ENCODE measurements around the gene GAL3ST2.
"Not testable (repeated sequence)": the region's sequence is repeated elsewhere in the genome, so short reads cannot be mapped to it uniquely, and the experiment has no call there.

The GAL3ST2 gene

DNA sequence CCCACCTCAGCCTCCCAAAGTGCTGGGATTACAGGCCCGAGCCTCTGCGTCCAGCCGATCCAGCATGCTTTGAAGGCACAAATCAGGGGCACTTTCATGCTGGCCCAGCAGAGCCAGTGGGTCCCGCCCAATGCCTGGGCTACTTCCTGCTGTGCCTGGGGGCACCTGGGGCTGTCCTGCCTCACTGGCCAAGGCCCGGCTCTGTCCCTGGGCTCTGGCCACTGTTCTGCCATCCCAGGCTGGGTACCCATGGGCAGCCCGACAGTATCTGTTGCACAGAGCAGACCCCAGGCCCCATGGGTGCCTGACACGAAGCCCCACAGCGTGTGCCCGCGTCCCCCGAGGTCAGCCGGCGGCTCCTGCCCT lies 6.8 kb upstream of the GAL3ST2 start:
- no peak for DNase-seq

DNA sequence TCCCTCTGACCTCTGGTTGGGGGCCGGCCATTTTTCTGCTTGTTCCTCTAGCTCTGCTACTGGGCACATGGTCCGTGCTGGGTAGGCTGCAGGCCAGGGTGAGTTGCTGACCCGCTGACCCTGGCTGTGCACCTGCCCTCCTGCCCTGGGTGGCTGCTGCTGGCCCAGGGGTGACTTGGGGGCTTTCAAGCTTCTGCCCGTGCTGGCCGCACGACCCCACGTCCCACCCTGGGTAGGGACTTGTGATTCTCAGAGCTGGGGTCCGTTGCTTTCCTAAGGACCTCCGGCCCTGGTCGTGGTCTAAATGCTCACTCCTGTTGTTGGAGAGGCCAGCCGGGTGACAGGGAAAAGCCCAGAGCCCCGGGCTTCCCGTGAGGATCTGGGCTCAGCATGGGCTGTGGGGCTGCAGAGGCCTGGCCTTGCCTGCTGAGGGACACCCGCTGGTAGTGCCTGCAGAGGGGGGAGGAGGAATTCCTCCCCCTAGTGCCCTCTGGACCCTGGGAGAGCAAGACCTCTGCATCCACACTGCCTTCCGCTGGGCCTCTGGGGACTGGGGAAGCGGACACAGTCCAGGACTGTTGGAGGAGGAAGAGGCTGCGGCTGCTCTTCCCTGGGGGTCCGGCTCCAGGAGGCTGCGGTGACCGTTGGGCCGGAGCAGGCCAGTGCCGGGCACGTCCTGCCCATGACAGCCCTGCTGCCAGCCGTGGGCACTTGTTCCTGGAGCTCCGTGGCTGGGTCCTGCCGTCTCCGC lies 6.3 kb upstream of the GAL3ST2 start:
- no peak for DNase-seq

DNA sequence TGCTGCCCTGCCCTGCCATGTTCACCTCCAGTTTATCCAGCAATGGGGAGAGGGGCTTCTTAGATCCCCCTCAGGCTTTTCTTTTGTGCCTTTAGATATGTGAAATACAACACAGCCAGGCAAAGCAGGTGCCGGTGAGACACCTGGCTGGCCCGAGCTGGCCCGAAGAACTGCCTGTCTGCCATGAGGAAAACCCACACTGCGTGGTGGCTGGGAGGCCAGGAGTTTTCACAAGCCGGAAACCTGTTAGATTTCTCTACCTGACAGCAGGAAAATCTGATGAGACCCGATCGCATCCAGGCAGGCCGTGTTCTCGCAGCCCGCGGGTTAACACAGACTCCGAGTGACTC lies 5.7 kb upstream of the GAL3ST2 start:
- DNase-seq, result no peak

DNA sequence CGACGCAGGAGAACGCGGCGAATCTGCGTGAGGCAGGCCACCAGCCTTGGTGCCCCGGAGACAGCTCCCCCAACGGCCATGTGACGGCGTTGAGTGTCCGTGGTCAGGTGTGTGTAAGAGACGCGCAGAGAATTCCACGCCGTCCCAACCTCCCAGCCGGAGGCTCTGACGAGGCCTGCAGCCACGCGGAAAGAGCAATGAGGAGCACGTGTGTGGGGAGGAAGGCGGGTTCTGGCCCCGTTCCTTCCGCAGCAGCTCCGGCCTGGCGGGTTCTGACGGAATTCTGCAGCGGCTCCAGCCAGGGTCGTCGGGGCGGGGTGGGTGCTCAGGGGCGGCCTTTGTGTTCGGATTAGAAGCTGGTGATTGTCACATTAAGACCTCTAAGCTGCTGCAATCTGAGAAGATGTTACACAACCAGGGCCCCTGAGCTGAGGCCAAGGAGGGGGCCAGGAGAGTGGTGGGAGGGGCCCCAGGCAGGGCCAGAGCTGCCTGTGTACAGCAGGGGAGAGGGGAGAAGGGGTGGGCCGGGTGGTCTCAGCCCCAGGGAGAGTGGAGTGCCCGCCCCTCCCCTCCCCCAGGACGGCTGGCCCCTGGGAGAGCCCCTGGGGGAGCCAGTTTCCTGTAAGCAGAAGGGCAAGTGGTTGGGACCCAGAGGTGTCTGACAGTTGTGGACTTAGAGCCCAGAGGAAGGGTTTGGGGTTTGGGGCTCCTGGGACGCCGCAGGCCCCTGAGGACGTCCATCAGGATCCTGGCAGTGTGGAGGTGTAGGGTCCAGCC lies 5.1 kb upstream of the GAL3ST2 start:
- DNase-seq, result no peak

DNA sequence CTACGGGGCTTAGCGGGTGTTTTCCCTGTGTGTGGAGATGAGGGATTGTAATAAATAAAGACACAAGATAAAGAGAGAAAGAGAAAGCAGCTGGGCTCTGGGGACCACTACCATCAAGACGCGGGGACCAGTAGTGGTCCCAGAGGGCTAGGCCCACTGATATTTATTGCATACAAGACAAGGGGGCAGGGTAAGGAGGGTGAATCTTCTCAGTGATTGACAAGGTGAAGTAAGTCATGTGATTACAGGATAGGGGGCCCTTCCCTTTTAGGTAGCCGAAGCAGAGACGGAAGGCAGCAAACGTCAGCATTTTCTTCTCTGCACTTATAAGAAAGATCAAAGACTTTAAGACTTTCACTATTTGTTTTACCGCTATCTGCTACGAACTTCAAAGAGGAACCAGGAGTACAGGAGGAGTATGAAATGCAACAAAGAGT lies 4.5 kb upstream of the GAL3ST2 start:
- no peak for DNase-seq

DNA sequence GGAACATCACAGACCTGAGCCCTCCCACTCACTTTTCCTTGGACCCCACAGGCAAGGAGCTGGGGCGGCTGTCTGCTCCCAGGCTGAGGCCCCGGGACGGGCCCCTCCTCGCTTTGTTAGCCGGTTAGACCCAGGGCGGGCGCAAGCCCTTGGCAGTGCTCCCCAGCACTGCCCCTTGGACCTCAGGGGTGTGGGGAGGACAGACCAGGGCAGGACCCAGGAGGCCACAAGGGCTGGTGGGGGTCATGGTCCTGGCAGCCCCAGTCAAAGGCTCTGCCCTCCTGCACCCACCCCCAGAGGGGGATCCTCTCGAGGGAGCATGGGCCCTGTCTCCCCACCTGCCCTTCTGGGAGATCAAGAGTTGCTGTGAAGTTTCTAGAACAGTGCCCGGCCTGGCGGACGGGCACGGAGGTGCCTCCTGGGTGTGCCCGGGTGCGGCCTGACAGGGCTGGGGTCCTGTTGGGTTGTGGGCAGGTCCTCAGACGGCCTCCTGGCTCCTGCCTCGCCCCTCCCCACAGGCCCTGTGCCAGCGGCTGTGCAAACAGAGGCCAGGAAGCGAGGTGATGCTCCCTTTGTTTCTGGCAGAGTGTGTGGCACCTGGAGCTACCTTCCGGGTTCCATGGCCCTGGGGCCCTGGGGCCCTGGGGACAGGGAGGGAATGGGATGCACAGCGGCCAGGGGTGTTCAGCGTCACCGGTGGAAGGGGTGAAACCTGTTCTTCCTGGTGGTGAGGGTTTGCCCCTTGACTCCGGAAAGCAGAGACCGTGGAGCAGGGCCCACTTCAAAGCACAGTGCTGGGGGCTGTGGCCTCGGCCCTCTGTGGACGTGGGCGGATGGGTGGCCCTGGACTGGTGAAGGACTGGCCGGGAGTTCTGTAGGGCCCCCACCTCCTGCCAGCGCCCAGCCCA lies 2.9 kb upstream of the GAL3ST2 start:
- DNase-seq, result no peak

DNA sequence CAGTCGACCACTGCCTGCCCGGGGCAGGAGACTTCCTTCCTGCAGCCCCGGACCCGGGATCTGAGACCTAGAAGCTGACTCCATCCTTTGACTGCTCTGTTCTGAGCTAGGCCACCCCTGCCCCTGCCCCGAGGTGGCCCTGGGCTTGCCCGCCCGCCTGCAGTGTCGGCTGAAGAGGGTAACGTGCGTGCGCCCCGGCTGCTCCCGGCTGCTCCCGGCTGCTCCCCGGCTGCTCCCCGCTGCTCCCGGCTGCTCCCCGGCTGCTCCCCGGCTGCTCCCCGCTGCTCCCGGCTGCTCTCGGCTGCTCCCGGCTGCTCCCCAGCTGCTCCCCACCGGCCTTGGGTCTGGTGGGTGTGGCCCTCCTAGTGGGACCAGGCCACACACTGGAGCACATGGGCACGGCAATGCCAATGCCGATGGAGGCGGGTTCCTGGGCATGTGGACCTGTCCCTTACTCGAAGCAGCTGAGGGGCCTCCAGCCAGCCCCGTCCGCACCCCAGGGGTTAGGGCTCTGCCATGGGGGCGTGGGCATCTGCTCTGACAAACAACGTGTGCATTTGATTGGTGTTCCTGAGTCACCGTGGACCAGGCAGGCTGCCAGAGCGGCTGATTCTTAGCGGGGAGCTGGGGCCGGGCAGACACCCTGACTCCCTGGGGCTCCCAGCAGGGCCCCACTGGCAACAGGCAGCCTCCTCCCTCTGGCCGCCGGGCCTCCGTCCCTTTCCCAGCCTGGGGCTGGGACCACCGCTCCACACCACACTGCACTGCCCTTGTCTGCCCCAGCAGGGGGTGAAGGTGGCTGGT lies 2.0 kb upstream of the GAL3ST2 start:
- no peak for DNase-seq

DNA sequence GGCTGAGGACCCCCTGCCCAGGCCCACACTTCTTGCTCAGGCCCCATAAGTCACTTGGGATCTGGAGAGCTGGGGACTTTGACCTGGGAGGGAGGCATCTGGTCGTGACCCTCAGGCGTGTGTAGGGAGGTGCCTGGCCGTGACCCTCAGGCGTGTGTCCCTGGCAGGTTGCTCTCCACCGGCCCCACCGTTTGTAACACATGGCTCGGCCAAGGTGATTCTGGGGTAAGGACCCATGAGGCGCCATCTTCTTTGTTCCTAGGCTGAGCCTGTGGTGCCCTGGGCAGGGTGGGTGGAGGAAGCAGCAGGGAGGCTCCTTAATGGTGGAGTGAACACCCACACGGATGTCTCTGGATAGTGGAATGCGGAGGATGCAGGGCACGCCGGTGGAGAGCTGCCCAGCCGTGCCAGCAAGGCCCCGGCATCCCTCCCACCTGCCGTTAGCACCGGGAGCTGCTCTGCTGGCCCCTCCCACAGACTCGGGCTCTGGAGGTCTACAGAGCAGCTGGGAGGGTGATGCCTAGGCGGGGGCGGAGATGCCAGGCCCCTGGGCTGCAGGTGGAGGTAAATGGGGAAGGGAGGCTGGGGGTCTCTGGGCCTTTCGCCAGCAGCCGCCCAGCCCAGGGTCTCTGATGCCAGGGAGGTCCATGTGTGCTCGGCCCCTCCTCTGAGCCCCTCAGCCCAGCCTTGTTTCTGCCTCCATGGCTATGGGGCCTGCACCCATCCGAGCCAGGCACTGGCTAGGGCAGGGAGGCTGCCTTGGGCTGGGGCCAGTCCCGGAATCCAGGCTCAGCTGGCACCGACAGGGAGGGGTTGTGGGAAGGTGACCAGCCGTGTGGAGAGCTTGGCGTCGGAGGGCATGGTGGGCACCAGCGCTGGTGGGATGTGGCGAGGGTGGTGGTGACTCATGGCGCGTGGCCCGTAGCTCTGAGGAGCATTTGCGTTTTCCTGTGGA lies 1.1 kb upstream of the GAL3ST2 start:
- DNase-seq, result no peak

DNA sequence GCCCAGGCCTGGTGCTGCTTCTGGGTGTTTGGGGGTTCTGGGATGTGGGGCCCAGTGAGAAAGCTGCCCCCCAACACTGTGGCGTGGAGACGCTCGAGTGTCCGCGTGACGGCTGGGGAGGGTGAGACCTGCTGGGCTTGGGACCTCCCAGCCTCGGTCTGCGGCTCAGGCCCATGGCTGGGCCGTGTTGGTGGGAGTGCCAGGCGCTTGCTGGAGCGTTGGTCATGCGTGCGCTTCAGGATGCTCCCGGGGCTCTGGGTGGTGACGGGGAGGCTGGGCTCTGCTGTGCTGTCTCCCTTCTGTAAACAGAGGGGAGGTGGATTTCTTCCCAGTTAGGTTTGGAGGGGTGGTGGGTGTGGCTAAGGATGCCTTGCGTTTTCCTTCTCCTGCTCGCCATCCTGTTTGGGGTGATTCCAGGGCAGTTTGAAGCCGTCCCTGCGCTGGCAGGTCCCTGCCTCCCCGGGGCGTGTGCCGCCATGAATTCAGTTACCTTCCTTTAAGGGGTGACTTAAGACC lies 606 bp downstream of the GAL3ST2 start:
- DNase-seq, result no peak

DNA sequence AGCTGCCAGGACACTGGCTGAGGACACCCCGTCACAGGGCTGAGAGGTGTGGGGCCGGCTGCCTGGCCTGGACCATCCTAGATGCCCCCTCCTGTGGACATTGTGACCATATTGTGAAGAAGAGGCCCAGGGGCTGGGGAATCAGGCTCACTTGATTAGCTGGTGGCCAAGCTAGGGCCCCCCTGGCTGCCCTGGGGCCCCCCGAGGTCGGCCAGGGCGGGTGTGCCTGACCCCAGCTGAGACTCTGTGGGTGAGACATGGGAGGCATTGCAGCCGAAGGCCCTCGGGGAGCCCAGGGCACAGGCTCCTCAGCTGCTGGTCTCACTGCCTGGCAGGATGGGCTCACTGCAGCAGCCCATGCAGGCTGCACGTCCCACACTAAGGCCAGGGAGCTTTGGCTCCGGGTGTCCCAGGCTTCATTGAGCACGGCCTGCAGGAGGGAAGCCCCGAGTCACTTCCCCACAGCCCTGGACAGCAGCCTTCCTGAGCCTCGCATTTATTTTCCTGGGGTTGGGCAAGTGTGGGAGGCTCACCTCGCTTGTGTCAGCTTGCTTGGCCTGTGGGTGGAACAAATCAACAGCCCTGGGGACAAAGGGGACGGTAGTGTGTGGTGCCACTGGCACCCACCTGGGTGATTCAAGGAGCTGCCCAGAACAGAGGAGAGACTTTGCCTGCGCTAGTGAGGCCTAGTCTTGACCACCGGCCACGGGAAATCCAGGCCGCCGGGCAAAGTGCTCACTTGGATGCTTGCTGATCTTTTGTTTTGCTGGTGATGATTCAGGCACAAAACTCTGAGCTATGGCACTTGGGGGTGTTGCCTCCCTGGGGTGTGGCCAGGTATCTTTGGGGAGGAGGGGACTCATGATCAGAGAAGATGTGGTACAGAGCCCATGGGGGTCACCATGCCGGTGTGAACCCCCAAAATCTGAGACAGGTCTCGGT lies 1.3 kb downstream of the GAL3ST2 start:
- DNase-seq, result no peak

DNA sequence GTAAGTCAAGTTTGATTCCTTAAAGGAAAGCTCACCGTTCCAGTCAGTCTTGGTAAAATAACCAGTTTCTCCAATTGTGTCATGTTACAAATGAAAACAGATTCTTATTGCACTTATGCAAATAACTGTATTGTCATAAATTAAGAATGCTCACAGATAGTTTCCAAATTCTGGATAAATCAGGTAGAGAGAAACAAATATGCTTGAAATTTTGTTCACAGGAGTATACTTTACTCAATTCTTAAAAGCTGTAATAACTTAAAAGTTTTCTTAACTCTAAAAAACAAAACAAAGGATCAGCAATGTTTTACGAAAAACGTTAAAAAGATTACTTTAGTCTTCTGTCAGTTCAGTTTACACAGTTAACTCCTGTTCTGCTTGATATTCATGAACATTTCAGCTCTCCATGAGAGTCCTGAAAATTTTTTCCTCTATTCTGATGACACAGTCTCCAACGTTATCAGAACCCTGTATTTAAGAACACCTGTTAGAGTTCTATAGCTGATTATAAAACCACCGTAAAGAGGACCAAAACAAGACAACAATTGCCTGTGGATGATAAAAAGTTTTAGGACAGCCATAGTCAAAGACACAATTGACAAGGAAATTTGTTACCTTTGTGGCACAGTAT lies 4.4 kb downstream of the GAL3ST2 start:
- no peak for DNase-seq

DNA sequence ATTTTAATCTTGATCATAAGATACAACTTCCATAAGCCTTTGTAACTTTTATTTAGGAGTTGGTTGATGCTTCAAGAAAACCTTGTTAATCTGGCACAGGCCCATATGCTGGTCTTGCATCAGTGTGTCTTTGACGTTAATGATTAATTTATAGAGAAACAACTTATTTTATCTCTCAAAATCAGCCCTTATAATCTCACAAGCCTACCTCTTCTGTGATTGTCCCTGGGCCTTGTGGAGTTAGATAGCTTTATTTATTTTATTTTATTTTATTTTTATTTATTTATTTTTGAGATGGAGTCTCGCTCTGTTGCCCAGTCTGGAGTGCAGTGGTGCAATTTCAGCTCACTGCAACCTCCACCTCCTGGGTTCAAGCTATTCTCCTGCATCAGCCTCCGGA lies 5.4 kb downstream of the GAL3ST2 start:
- DNase-seq, result not testable (repeated sequence)

DNA sequence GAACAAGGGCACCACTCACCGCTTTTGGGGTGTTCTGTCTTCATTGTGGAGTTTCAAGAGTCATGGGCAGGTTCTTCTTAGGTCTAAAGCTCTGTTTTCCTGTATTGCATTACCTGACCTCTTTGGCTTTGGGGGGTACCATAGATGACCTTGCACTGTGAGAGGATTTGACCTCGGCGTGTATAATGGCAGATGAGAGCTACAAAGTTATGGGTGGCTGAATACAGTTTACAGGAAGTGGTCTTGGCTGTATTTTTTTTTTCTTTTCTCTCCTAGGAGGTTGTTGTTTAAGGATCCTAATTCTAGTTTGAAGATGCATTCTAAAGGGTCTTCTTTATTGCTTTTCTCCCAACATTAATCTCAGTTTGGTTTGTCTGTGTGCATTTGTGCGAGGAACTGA lies 11.5 kb downstream of the GAL3ST2 start:
- no peak for DNase-seq

DNA sequence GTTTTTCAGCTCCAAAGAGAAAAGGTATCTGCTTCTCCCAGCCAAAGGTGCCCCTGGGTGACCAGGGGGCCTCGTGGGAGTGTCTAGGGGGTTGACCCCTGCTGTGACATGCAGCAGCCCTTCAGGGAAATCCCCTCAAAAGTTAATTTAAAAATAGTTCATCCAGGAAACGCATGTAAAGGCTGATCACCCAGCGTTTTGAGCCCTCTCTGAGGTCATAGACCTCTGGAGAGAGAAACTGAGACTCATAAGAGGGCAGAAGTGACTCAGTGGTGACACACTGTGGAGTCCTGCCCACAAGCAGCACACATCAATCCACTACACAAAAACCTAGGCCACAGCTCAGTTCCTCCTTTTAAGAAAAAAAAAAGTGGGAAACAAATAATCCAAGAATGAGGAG lies 11.9 kb downstream of the GAL3ST2 start:
- peak; percentile 35 for DNase-seq

DNA sequence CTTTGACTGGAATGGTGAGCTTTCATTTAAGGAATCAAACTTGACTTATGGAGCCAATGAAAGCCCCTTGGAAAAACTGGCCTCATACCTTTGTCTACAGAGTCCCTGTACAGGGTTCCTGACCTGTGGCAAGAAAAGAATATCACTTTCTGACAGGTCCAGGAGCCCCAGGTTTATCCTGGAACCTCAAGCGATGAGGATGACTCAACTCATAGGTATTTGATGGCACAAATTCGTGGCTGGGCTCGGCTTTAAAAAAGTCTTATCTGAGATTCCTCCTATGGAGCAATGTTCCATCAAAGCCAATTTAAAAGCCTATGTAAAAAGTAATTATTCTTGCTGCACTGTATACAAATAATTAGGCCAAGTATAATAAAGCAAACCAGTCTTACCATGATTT lies 14.8 kb downstream of the GAL3ST2 start:
- not testable (repeated sequence) for DNase-seq

DNA sequence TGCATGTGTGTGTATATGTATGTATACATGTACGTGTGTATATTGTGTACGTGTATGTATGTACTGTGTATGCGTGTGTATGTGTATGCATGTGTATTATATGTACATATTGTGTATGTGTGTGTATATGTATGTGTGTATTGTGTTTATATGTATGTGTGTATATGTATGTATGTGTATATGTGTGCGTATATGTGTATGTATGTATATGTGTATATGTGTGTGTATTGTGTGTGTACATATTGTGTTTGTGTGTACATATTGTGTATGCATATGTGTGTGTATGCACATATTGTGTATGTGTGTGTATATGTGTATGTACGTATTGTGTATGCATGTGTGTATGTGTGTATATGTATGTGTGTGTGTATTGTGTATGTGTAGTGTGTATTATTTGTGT lies 16.8 kb downstream of the GAL3ST2 start:
- no peak for DNase-seq

DNA sequence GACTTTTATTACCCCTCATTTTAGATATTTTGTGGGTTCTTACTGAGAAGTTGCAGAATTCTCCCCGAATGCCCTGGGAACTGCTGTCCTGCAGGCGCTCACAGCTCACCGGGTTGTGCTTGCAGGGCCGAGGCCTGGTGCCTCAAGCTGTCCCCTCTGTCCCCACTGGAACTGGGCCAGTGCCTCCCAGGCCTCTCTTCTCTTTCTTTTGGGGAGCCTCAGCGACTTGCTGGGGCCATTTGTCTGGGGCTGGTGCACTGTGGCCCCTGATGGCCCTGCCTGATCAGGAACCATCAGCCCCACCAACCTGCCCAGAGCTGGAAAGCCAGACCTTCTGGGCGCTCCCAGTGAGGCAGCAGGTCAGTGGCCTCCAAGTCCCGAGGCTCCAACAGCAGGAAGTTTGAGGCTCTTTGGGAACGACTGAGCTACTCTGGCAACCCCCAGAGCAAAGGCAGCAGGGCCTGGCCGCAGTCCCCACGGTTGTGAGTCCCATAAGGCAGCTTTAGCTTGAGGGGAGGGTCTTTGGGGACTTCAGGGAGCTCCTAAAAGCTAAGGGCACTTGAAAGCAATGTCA lies 17.7 kb downstream of the GAL3ST2 start:
- no peak for DNase-seq

DNA sequence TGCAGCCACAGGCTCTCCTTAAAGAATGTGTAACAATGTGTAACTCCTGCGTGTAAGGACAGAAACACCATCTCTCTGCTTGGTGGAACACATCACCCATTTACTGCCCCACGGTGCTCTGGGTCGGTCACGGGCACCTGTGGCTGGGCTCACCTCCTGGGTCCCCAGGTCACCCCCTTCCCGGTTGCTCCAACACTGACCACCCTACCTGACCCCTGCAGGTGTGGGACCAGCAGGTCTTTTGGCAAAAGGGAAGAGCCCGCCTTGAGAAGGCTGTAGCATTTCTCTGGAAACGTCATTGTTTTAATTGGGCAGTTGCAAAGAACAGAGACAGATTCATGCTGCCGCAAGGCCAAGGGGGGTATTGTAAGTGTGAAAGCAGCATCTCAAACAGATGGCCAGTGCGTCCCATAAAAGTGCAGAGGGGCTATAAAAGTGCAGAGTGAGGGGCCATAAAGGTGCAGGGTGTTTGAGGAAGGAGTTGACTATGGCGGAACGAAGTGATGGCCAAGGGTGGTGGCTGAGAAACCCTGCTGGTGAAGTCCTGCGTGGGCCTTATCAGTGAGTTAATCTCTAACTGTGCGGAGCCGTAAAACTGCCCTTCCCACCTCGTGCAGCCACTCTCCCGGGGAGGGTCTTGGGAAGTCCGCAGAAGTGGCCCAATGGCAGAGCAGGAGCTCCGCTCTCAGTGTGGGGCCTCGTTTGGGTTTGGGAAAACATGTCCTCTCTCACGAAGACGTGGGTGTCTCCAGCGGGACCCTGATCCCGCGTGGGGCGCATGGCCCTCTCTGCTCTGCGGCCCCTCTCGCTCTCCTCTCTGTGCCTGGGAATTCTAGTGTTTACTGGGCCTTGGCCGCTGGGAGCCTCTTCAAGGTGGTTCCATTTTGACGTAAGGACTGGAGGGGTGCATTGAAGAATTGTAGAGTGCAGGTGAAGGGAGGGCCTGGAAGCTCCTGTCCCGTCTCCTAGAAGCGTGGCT lies 18.7 kb downstream of the GAL3ST2 start:
- no peak for DNase-seq
